Liver (tissue), 9 donors: ENCODE data around the gene SLC6A3. TPM values are rescaled to one million over a fixed set of nuclear protein-coding genes. Genes with fewer than 3 reads are reported as not detected.

Experiments
- DNase-seq: peaks from one replicate; pipeline ENCODE4 v3.0.0-alpha.2; 2017; ENCODE audit warnings: low spot score
- H3K27ac ChIP-seq, 2 donors: one replicate each; pipeline ENCODE4 v1.7.0; 2013; ENCODE audit warnings: inconsistent platforms in 2 of 2, low read length in 2 of 2, control low read depth in 1 of 2, low read depth in 1 of 2, mild to moderate bottlenecking in 1 of 2
- H3K27me3 ChIP-seq, 4 donors: one replicate each; pipeline versions ENCODE4 v1.6.1 to v1.7.0; 2013; ENCODE audit warnings: low read length in 3 of 4, inconsistent platforms in 1 of 4, mild to moderate bottlenecking in 1 of 4, moderate library complexity in 1 of 4; ENCODE audit not compliant: control insufficient read depth in 4 of 4, insufficient read depth in 4 of 4
- H3K36me3 ChIP-seq, 4 donors: one replicate each; pipeline versions ENCODE4 v1.6.1 to v1.7.0; 2013; ENCODE audit warnings: low read length in 3 of 4, mild to moderate bottlenecking in 3 of 4, low read depth in 1 of 4, moderate library complexity in 1 of 4; ENCODE audit not compliant: control insufficient read depth in 4 of 4, insufficient read depth in 3 of 4
- H3K4me1 ChIP-seq, 4 donors: one replicate each; pipeline versions ENCODE4 v1.6.1 to v1.7.0; 2013; ENCODE audit warnings: low read length in 3 of 4, mild to moderate bottlenecking in 3 of 4, moderate library complexity in 1 of 4; ENCODE audit not compliant: control insufficient read depth in 4 of 4, insufficient read depth in 4 of 4
- H3K4me3 ChIP-seq, 3 donors: one replicate each; pipeline versions ENCODE4 v1.6.1 to v1.7.0; 2013; ENCODE audit warnings: low read length in 3 of 3, control low read depth in 1 of 3, low read depth in 1 of 3, mild to moderate bottlenecking in 1 of 3
- H3K9ac ChIP-seq, 2 donors: one replicate each; pipeline ENCODE4 v1.7.0; 2013; ENCODE audit warnings: low read length in 2 of 2, mild to moderate bottlenecking in 2 of 2, moderate library complexity in 2 of 2, control low read depth in 1 of 2, low read depth in 1 of 2
- H3K9me3 ChIP-seq, 4 donors: one replicate each; pipeline versions ENCODE4 v1.6.1 to v1.7.0; 2013; ENCODE audit warnings: low read length in 3 of 4; ENCODE audit not compliant: control insufficient read depth in 4 of 4
- EGR1 ChIP-seq, 2 donors: IDR thresholded peaks; 2 replicates each; pipeline ENCODE4 v1.6.1; 2016 to 2018; ENCODE audit warnings: antibody characterized with exemption in 2 of 2, low read depth in 2 of 2
- FOXA1 ChIP-seq: IDR thresholded peaks from 2 replicates; pipeline ENCODE4 v1.6.1; 2016; ENCODE audit warnings: antibody characterized with exemption
- FOXA2 ChIP-seq: IDR thresholded peaks from 2 replicates; pipeline ENCODE4 v1.6.1; 2016; ENCODE audit warnings: antibody characterized with exemption
- GABPA ChIP-seq, 2 donors: IDR thresholded peaks in 1 of 2; conservative IDR thresholded peaks in 1 of 2; 2 replicates each; pipeline ENCODE4 v1.6.1; 2016; ENCODE audit warnings: antibody characterized with exemption in 2 of 2, mild to moderate bottlenecking in 1 of 2, moderate library complexity in 1 of 2
- HNF4A ChIP-seq, 2 donors: conservative IDR thresholded peaks; 2 replicates each; pipeline ENCODE4 v1.6.1; 2016; ENCODE audit warnings: antibody characterized with exemption in 2 of 2, mild to moderate bottlenecking in 2 of 2
- HNF4G ChIP-seq: IDR thresholded peaks from 2 replicates; pipeline ENCODE4 v1.6.1; 2016; ENCODE audit warnings: antibody characterized with exemption
- JUND ChIP-seq, 2 donors: IDR thresholded peaks; 2 replicates each; pipeline ENCODE4 v1.6.1; 2016; ENCODE audit warnings: antibody characterized with exemption in 2 of 2
- NR2F2 ChIP-seq: IDR thresholded peaks from 2 replicates; pipeline ENCODE4 v1.6.1; 2016; ENCODE audit warnings: antibody characterized with exemption
- RAD21 ChIP-seq, 2 donors: IDR thresholded peaks; 2 replicates each; pipeline ENCODE4 v1.6.1; 2016; ENCODE audit warnings: antibody characterized with exemption in 2 of 2, mild to moderate bottlenecking in 2 of 2
- RXRA ChIP-seq, 2 donors: IDR thresholded peaks; 2 replicates each; pipeline ENCODE4 v1.6.1; 2017 to 2018; ENCODE audit warnings: antibody characterized with exemption in 2 of 2, mild to moderate bottlenecking in 1 of 2
- SP1 ChIP-seq: IDR thresholded peaks from 2 replicates; pipeline ENCODE4 v1.6.1; 2018; ENCODE audit warnings: antibody characterized with exemption, mild to moderate bottlenecking
- TAF1 ChIP-seq: conservative IDR thresholded peaks from 2 replicates; pipeline ENCODE4 v1.6.1; 2016; ENCODE audit warnings: antibody characterized with exemption, mild to moderate bottlenecking
- YY1 ChIP-seq: IDR thresholded peaks from 2 replicates; pipeline ENCODE4 v1.6.1; 2016; ENCODE audit warnings: antibody characterized with exemption, mild to moderate bottlenecking
- WGBS: extraction: QIAGEN DNeasy Blood & Tissue Kit; methylation state at CpG from one replicate; pipeline ENCODE4 v1.1.7; 2013; 5-methylcytosine and 5-hydroxymethylcytosine counted together
- polyA plus RNA-seq, 2 donors: library from polyadenylated mRNA; stranded (reverse) in 1 of 2; unstranded in 1 of 2; fragments of 200-250 nt in 1 of 2; fragments of >200 nt in 1 of 2; fragmentation: Nextera tagmentation in 1 of 2; extraction: Ambion mirVana in 1 of 2; gene quantifications; one replicate each; pipeline versions ENCODE4 v1.2.1 to v1.2.3, GENCODE V29; 2013 to 2015
- total RNA-seq, 2 donors: library from RNA; depleted of rRNA; stranded (reverse); fragments of >200 nt; gene quantifications; one replicate each; pipeline ENCODE4 v1.2.3, GENCODE V29; 2014
- TF ChIP-seq, protein P1 (sequence below): IDR thresholded peaks from 2 replicates; pipeline ENCODE4 v1.6.1; 2016; ENCODE audit warnings: antibody characterized with exemption
- TF ChIP-seq, protein P2 (sequence below): IDR thresholded peaks from 2 replicates; pipeline ENCODE4 v1.6.1; 2016; ENCODE audit warnings: antibody characterized with exemption
- TF ChIP-seq, protein P3 (sequence below): IDR thresholded peaks from 2 replicates; pipeline ENCODE4 v1.6.1; 2016; ENCODE audit warnings: antibody characterized with exemption, mild to moderate bottlenecking
- TF ChIP-seq, protein P4 (sequence below): fragments of 150-350 bp; IDR thresholded peaks from 2 replicates; pipeline ENCODE4 v1.5.1; 2017; ENCODE audit warnings: improper control_type of control experiment, low read depth, low read length; ENCODE audit not compliant: missing input control
- TF ChIP-seq, protein P5 (sequence below): IDR thresholded peaks from 2 replicates; pipeline ENCODE4 v1.6.1; 2016; ENCODE audit warnings: antibody characterized with exemption
- donor health status: healthy.
- donor health status: healthy.
- donor health status: healthy.
- donor health status: healthy.
- donor health status: healthy.

Gene SLC6A3
- total and polyA plus RNA-seq, 4 donors = not detected

DNA sequence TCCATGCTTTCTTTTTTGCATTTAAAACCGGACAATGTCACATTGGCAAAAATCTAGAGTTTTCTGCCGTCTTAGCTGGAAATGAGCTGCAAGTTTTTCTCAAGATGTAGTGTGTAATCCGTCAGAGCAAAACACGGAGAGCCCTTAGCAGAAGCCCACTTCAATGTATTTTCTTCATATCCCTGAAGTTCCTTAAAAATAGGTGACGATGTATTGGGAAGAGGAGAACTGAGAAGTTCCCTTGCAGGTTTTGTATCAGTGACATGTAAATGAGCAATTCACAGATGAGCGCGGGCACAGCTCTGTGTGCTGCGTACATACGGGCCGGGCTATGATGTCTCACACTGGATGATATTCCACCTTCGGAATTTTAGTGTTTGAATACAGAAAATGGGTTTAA, 85.5 kb downstream of the SLC6A3 start:
- TF ChIP-seq TAF1 (no peak), RAD21 (IDR thresholded peaks at IDR 0.05) (no peak), FOXA1 (no peak), JUND (IDR thresholded peaks at IDR 0.05) (no peak), HNF4A (conservative IDR thresholded peaks at IDR 0.05) (no peak), GABPA (IDR thresholded peaks at IDR 0.05 in 1 of 2, conservative IDR thresholded peaks at IDR 0.05 in 1 of 2) (no peak), FOXA2 (no peak), HNF4G (no peak), YY1 (no peak), SP1 (no peak), RXRA (IDR thresholded peaks at IDR 0.05) (no peak), EGR1 (IDR thresholded peaks at IDR 0.05; ENCODE audit: low read depth in 2 of 2) (no peak), NR2F2 (no peak)
- TF ChIP-seq, protein P1, sequence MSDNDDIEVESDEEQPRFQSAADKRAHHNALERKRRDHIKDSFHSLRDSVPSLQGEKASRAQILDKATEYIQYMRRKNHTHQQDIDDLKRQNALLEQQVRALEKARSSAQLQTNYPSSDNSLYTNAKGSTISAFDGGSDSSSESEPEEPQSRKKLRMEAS = no peak
- TF ChIP-seq, protein P2, sequence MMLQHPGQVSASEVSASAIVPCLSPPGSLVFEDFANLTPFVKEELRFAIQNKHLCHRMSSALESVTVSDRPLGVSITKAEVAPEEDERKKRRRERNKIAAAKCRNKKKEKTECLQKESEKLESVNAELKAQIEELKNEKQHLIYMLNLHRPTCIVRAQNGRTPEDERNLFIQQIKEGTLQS = no peak
- TF ChIP-seq, protein P3, sequence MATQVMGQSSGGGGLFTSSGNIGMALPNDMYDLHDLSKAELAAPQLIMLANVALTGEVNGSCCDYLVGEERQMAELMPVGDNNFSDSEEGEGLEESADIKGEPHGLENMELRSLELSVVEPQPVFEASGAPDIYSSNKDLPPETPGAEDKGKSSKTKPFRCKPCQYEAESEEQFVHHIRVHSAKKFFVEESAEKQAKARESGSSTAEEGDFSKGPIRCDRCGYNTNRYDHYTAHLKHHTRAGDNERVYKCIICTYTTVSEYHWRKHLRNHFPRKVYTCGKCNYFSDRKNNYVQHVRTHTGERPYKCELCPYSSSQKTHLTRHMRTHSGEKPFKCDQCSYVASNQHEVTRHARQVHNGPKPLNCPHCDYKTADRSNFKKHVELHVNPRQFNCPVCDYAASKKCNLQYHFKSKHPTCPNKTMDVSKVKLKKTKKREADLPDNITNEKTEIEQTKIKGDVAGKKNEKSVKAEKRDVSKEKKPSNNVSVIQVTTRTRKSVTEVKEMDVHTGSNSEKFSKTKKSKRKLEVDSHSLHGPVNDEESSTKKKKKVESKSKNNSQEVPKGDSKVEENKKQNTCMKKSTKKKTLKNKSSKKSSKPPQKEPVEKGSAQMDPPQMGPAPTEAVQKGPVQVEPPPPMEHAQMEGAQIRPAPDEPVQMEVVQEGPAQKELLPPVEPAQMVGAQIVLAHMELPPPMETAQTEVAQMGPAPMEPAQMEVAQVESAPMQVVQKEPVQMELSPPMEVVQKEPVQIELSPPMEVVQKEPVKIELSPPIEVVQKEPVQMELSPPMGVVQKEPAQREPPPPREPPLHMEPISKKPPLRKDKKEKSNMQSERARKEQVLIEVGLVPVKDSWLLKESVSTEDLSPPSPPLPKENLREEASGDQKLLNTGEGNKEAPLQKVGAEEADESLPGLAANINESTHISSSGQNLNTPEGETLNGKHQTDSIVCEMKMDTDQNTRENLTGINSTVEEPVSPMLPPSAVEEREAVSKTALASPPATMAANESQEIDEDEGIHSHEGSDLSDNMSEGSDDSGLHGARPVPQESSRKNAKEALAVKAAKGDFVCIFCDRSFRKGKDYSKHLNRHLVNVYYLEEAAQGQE = no peak
- TF ChIP-seq, protein P4, sequence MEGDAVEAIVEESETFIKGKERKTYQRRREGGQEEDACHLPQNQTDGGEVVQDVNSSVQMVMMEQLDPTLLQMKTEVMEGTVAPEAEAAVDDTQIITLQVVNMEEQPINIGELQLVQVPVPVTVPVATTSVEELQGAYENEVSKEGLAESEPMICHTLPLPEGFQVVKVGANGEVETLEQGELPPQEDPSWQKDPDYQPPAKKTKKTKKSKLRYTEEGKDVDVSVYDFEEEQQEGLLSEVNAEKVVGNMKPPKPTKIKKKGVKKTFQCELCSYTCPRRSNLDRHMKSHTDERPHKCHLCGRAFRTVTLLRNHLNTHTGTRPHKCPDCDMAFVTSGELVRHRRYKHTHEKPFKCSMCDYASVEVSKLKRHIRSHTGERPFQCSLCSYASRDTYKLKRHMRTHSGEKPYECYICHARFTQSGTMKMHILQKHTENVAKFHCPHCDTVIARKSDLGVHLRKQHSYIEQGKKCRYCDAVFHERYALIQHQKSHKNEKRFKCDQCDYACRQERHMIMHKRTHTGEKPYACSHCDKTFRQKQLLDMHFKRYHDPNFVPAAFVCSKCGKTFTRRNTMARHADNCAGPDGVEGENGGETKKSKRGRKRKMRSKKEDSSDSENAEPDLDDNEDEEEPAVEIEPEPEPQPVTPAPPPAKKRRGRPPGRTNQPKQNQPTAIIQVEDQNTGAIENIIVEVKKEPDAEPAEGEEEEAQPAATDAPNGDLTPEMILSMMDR = no peak
- TF ChIP-seq, protein P5, sequence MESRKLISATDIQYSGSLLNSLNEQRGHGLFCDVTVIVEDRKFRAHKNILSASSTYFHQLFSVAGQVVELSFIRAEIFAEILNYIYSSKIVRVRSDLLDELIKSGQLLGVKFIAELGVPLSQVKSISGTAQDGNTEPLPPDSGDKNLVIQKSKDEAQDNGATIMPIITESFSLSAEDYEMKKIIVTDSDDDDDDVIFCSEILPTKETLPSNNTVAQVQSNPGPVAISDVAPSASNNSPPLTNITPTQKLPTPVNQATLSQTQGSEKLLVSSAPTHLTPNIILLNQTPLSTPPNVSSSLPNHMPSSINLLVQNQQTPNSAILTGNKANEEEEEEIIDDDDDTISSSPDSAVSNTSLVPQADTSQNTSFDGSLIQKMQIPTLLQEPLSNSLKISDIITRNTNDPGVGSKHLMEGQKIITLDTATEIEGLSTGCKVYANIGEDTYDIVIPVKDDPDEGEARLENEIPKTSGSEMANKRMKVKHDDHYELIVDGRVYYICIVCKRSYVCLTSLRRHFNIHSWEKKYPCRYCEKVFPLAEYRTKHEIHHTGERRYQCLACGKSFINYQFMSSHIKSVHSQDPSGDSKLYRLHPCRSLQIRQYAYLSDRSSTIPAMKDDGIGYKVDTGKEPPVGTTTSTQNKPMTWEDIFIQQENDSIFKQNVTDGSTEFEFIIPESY = no peak
- WGBS = 86% methylated on average over 11 of the region's 11 CpGs
- Histone ChIP-seq H3K4me1 (no peaks in the 10 kb centered on the region), H3K9me3 (no peaks in the 10 kb centered on the region), H3K27me3 (peaks cover 0 to 6% (median 3%) of the 10 kb centered on the region in 4 donors), H3K36me3 (no peaks in the 10 kb centered on the region), H3K4me3 (no peak overlapping the region), H3K27ac (no peak overlapping the region), H3K9ac (no peak overlapping the region)
- DNase-seq = no peak
